Measurements from ENCODE around the gene TMEM191B. TPM values are rescaled to one million over a fixed set of nuclear protein-coding genes. Genes with fewer than 3 reads are reported as not detected.
"Not testable (repeated sequence)": the region's sequence is repeated elsewhere in the genome, so short reads cannot be mapped to it uniquely, and the experiment has no call there.

Gene TMEM191B
- polyA plus RNA-seq (2013, experiment 1 of 2): 0.60 TPM
- not detected for polyA plus RNA-seq (2013, experiment 2 of 2)

- peak within 1 kb of the TSS; percentile 23; the same call in 1 of the 2 replicates for H3K4me3 ChIP-seq (ENCODE audit: low read length)
- H3K27ac ChIP-seq (ENCODE audit: low read depth, low read length); H3K36me3 ChIP-seq (ENCODE audit: insufficient read depth, low read length); H3K4me1 ChIP-seq (ENCODE audit: insufficient read depth, low read length); H3K9ac ChIP-seq (ENCODE audit: low read depth, low read length); H3K27me3 ChIP-seq (ENCODE audit: insufficient read depth, low read length); H3K9me3 ChIP-seq (ENCODE audit: insufficient read depth, low read depth, low read length): not testable (repeated sequence)
- no CpG with 5 or more reads among the region's 65 CpGs for WGBS
Observed at GRCh38 chr22:18527752-18528596, at the start of gene TMEM191B. Gene TMEM191B, plus strand, starts transcription at chr22:18527802. Its CDS starts 179 bp downstream, at chr22:18527981.

- WGBS: no CpG with 5 or more reads among the region's 3 CpGs
- H3K27me3 ChIP-seq (ENCODE audit: insufficient read depth, low read length): not testable (repeated sequence)
Observed at GRCh38 chr22:18496227-18496626, 31.4 kb upstream of the TMEM191B start.

GRCh38 chr22:18511327-18511726 lies 16.3 kb upstream of the TMEM191B start:
- not testable (repeated sequence) for H3K27me3 ChIP-seq (ENCODE audit: insufficient read depth, low read length); H3K4me3 ChIP-seq (ENCODE audit: low read length); H3K9me3 ChIP-seq (ENCODE audit: insufficient read depth, low read depth, low read length); H3K36me3 ChIP-seq (ENCODE audit: insufficient read depth, low read length); H3K27ac ChIP-seq (ENCODE audit: low read depth, low read length); H3K9ac ChIP-seq (ENCODE audit: low read depth, low read length); H3K4me1 ChIP-seq (ENCODE audit: insufficient read depth, low read length)
- WGBS: 86% methylated on average over 6 of the region's 6 CpGs

More at GRCh38 chr22:18496227-18496626, 31.4 kb upstream of the TMEM191B start:
- H3K9me3 ChIP-seq (ENCODE audit: insufficient read depth, low read depth, low read length); H3K4me1 ChIP-seq (ENCODE audit: insufficient read depth, low read length); H3K9ac ChIP-seq (ENCODE audit: low read depth, low read length); H3K4me3 ChIP-seq (ENCODE audit: low read length); H3K36me3 ChIP-seq (ENCODE audit: insufficient read depth, low read length); H3K27ac ChIP-seq (ENCODE audit: low read depth, low read length): not testable (repeated sequence)

GRCh38 chr22:18512378-18512777 lies 15.2 kb upstream of the TMEM191B start:
- not testable (repeated sequence) for H3K27me3 ChIP-seq (ENCODE audit: insufficient read depth, low read length); H3K4me3 ChIP-seq (ENCODE audit: low read length); H3K9me3 ChIP-seq (ENCODE audit: insufficient read depth, low read depth, low read length); H3K9ac ChIP-seq (ENCODE audit: low read depth, low read length); H3K36me3 ChIP-seq (ENCODE audit: insufficient read depth, low read length); H3K4me1 ChIP-seq (ENCODE audit: insufficient read depth, low read length); H3K27ac ChIP-seq (ENCODE audit: low read depth, low read length)
- no CpG with 5 or more reads among the region's 10 CpGs for WGBS

- not testable (repeated sequence) for H3K9ac ChIP-seq (ENCODE audit: low read depth, low read length); H3K27ac ChIP-seq (ENCODE audit: low read depth, low read length); H3K36me3 ChIP-seq (ENCODE audit: insufficient read depth, low read length); H3K4me1 ChIP-seq (ENCODE audit: insufficient read depth, low read length); H3K9me3 ChIP-seq (ENCODE audit: insufficient read depth, low read depth, low read length); H3K27me3 ChIP-seq (ENCODE audit: insufficient read depth, low read length); H3K4me3 ChIP-seq (ENCODE audit: low read length)
- WGBS: no CpG with 5 or more reads among the region's 10 CpGs
Observed at GRCh38 chr22:18513454-18513853, 14.1 kb upstream of the TMEM191B start.

GRCh38 chr22:18518061-18518460 lies 9.5 kb upstream of the TMEM191B start, which contains the start of gene GGTLC3:
Gene GGTLC3, minus strand, starts transcription at chr22:18518161. Its CDS starts 264 bp downstream, at chr22:18517897.
- H3K36me3 ChIP-seq (ENCODE audit: insufficient read depth, low read length); H3K27ac ChIP-seq (ENCODE audit: low read depth, low read length); H3K9ac ChIP-seq (ENCODE audit: low read depth, low read length); H3K4me3 ChIP-seq (ENCODE audit: low read length); H3K4me1 ChIP-seq (ENCODE audit: insufficient read depth, low read length); H3K27me3 ChIP-seq (ENCODE audit: insufficient read depth, low read length); H3K9me3 ChIP-seq (ENCODE audit: insufficient read depth, low read depth, low read length): not testable (repeated sequence)
- WGBS: no CpG with 5 or more reads among the region's 5 CpGs

- not testable (repeated sequence) for H3K9me3 ChIP-seq (ENCODE audit: insufficient read depth, low read depth, low read length); H3K27ac ChIP-seq (ENCODE audit: low read depth, low read length); H3K9ac ChIP-seq (ENCODE audit: low read depth, low read length); H3K36me3 ChIP-seq (ENCODE audit: insufficient read depth, low read length); H3K4me3 ChIP-seq (ENCODE audit: low read length); H3K27me3 ChIP-seq (ENCODE audit: insufficient read depth, low read length); H3K4me1 ChIP-seq (ENCODE audit: insufficient read depth, low read length)
- WGBS: no CpG with 5 or more reads among the region's 6 CpGs
Observed at GRCh38 chr22:18522762-18523161, 4.8 kb upstream of the TMEM191B start.

GRCh38 chr22:18523328-18523727 lies 4.3 kb upstream of the TMEM191B start:
- H3K4me1 ChIP-seq (ENCODE audit: insufficient read depth, low read length); H3K36me3 ChIP-seq (ENCODE audit: insufficient read depth, low read length); H3K27me3 ChIP-seq (ENCODE audit: insufficient read depth, low read length); H3K9me3 ChIP-seq (ENCODE audit: insufficient read depth, low read depth, low read length); H3K27ac ChIP-seq (ENCODE audit: low read depth, low read length); H3K9ac ChIP-seq (ENCODE audit: low read depth, low read length); H3K4me3 ChIP-seq (ENCODE audit: low read length): not testable (repeated sequence)
- WGBS: no CpG with 5 or more reads among the region's 4 CpGs

GRCh38 chr22:18528597-18529415 lies 1.2 kb downstream of the TMEM191B start:
- peak overlapping the region; percentile 23; the same call in 1 of the 2 replicates for H3K4me3 ChIP-seq (ENCODE audit: low read length)
- H3K9me3 ChIP-seq (ENCODE audit: insufficient read depth, low read depth, low read length); H3K9ac ChIP-seq (ENCODE audit: low read depth, low read length); H3K27ac ChIP-seq (ENCODE audit: low read depth, low read length); H3K4me1 ChIP-seq (ENCODE audit: insufficient read depth, low read length); H3K27me3 ChIP-seq (ENCODE audit: insufficient read depth, low read length); H3K36me3 ChIP-seq (ENCODE audit: insufficient read depth, low read length): not testable (repeated sequence)
- no CpG with 5 or more reads among the region's 66 CpGs for WGBS

GRCh38 chr22:18529416-18530145 lies 2.0 kb downstream of the TMEM191B start:
- not testable (repeated sequence) for H3K4me1 ChIP-seq (ENCODE audit: insufficient read depth, low read length); H3K27ac ChIP-seq (ENCODE audit: low read depth, low read length); H3K4me3 ChIP-seq (ENCODE audit: low read length); H3K27me3 ChIP-seq (ENCODE audit: insufficient read depth, low read length); H3K9me3 ChIP-seq (ENCODE audit: insufficient read depth, low read depth, low read length); H3K36me3 ChIP-seq (ENCODE audit: insufficient read depth, low read length); H3K9ac ChIP-seq (ENCODE audit: low read depth, low read length)
- WGBS: no CpG with 5 or more reads among the region's 57 CpGs

GRCh38 chr22:18533633-18534032 lies 6.0 kb downstream of the TMEM191B start:
- H3K36me3 ChIP-seq (ENCODE audit: insufficient read depth, low read length); H3K27ac ChIP-seq (ENCODE audit: low read depth, low read length); H3K4me3 ChIP-seq (ENCODE audit: low read length); H3K27me3 ChIP-seq (ENCODE audit: insufficient read depth, low read length); H3K9me3 ChIP-seq (ENCODE audit: insufficient read depth, low read depth, low read length); H3K9ac ChIP-seq (ENCODE audit: low read depth, low read length); H3K4me1 ChIP-seq (ENCODE audit: insufficient read depth, low read length): not testable (repeated sequence)
- WGBS: no CpG with 5 or more reads among the region's 11 CpGs

All from HUES64 (cell line).